NCI-H1930 (cell line): ENCODE measurements around the gene MRPL1.
"Not testable (repeated sequence)": the region's sequence is repeated elsewhere in the genome, so short reads cannot be mapped to it uniquely, and the experiment has no call there.

ENCODE experiments used
- DNase-seq, 2 experiments: peaks; one replicate each; lab custom pipeline; 2025; lab: John Stamatoyannopoulos, UW

MRPL1 gene

GRCh38 chr4:77913348-77913747, 50.7 kb downstream of the MRPL1 start:
- DNase-seq = no peak

- DNase-seq = peak; percentile 76 to 80
These were observed 54.4 kb downstream of the MRPL1 start for GRCh38 chr4:77917075-77917474.

- DNase-seq = no peak
These were observed 55.0 kb downstream of the MRPL1 start for GRCh38 chr4:77917601-77918000.

- no peak for DNase-seq
These were observed 57.7 kb downstream of the MRPL1 start for GRCh38 chr4:77920371-77920770.

GRCh38 chr4:77921701-77922100, 59.1 kb downstream of the MRPL1 start:
- DNase-seq = no peak

GRCh38 chr4:77922158-77923094, 59.8 kb downstream of the MRPL1 start:
- DNase-seq = no peak

- peak; percentile 51 to 74 for DNase-seq
These were observed 65.6 kb downstream of the MRPL1 start for GRCh38 chr4:77927991-77928925.

- DNase-seq = peak in 1 of 2 experiments; percentile 16
These were observed 67.6 kb downstream of the MRPL1 start for GRCh38 chr4:77930154-77930639.

GRCh38 chr4:77930876-77931275, 68.2 kb downstream of the MRPL1 start:
- no peak for DNase-seq

- no peak for DNase-seq
These were observed 69.0 kb downstream of the MRPL1 start for GRCh38 chr4:77931452-77932135.

GRCh38 chr4:77938560-77938959, 75.9 kb downstream of the MRPL1 start:
- no peak for DNase-seq

GRCh38 chr4:77945929-77946328, 83.3 kb downstream of the MRPL1 start:
- DNase-seq = not testable (repeated sequence)

GRCh38 chr4:77950203-77950602, 87.6 kb downstream of the MRPL1 start:
- DNase-seq = no peak

- no peak for DNase-seq
These were observed 89.8 kb downstream of the MRPL1 start for GRCh38 chr4:77952457-77952856.

- no peak for DNase-seq
These were observed 92.1 kb downstream of the MRPL1 start for GRCh38 chr4:77954690-77955089.

- no peak for DNase-seq
These were observed 94.3 kb downstream of the MRPL1 start for GRCh38 chr4:77956917-77957316.

- no peak for DNase-seq
These were observed 96.3 kb downstream of the MRPL1 start for GRCh38 chr4:77958897-77959296.

- DNase-seq = peak; percentile 26 to 56
These were observed 97.1 kb downstream of the MRPL1 start for GRCh38 chr4:77959566-77960338.

GRCh38 chr4:77960367-77960766, 97.7 kb downstream of the MRPL1 start:
- DNase-seq = no peak

GRCh38 chr4:77963004-77963403, 100.4 kb downstream of the MRPL1 start:
- DNase-seq = no peak

GRCh38 chr4:77973657-77974056, 111.0 kb downstream of the MRPL1 start:
- not testable (repeated sequence) for DNase-seq
